ENCODE data around the gene NEURL3.

GRCh38 chr2:96470109-96470508, 35.0 kb downstream of the NEURL3 start:
- TF ChIP-seq GABPA (IDR thresholded peaks at IDR 0.05; ENCODE audit: low read depth) = no peak
- no peak for TF ChIP-seq POLR2AphosphoS5 (IDR thresholded peaks at IDR 0.05; ENCODE audit: low read depth)
- TF ChIP-seq CTCF (IDR thresholded peaks at IDR 0.05; ENCODE audit: insufficient read depth, low read length) = no peak
- no peak for TF ChIP-seq REST (IDR thresholded peaks at IDR 0.05; ENCODE audit: insufficient replicate concordance, low read depth)

Data from HL-60 (cell line).